ENCODE data around the gene FLVCR1.

DNA sequence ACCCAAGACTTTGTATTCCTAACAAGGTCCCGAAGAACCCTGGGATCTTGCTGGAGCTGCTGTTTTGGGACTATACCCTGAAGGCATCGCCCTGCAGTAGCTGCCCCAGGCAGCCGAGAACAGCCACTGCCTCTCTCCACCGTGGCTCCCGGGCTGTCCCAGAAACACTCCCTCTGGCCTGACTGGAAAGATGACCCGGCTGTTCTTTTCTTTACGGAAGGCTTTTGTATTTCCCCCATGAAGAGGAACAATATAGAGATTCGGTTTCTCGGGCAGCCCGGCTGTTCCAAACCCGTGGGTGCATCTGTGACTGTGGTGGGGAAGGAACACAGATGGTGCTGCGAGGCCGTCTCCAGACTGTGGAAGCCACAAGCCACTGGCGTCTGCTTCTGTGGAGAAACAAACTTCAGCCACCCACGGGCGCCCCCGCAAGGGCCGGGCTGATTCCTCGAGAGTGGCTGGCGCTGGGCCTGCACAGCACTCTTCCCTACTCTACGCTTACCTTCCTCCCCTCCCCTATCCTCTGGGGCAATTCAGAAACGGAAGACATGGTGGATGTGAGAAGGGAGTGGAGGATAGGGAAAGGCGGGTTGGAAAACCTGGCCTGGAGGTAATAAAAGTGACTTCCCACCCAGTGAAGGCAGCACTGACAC is 58.5 kb downstream of the FLVCR1 start:
- TF ChIP-seq E2F4 (CRISPR knock-in tag; IDR thresholded peaks at IDR 0.05; ENCODE audit: borderline replicate concordance, low read depth) (no peak), ATF2 (CRISPR knock-in tag; IDR thresholded peaks at IDR 0.05; ENCODE audit: borderline replicate concordance, low read depth) (no peak), NFE2L1 (CRISPR knock-in tag; IDR thresholded peaks at IDR 0.05) (peak; percentile 65; the same call in 1 of the 2 replicates), FOXK1 (CRISPR knock-in tag; IDR thresholded peaks at IDR 0.05) (peak; percentile 33; the same call in 1 of the 2 replicates), ZNF423 (CRISPR knock-in tag; IDR thresholded peaks at IDR 0.05) (peak; percentile 55; the same call in 1 of the 2 replicates), STAT6 (CRISPR knock-in tag; conservative IDR thresholded peaks at IDR 0.05; ENCODE audit: low read depth) (no peak), ATF3 (CRISPR knock-in tag; conservative IDR thresholded peaks at IDR 0.05) (no peak), ZBTB43 (CRISPR knock-in tag; IDR thresholded peaks at IDR 0.05) (no peak)
- TF ChIP-seq, protein P1, sequence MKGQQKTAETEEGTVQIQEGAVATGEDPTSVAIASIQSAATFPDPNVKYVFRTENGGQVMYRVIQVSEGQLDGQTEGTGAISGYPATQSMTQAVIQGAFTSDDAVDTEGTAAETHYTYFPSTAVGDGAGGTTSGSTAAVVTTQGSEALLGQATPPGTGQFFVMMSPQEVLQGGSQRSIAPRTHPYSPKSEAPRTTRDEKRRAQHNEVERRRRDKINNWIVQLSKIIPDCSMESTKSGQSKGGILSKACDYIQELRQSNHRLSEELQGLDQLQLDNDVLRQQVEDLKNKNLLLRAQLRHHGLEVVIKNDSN (CRISPR knock-in tag; IDR thresholded peaks at IDR 0.05): no peak
- TF ChIP-seq, protein P2, sequence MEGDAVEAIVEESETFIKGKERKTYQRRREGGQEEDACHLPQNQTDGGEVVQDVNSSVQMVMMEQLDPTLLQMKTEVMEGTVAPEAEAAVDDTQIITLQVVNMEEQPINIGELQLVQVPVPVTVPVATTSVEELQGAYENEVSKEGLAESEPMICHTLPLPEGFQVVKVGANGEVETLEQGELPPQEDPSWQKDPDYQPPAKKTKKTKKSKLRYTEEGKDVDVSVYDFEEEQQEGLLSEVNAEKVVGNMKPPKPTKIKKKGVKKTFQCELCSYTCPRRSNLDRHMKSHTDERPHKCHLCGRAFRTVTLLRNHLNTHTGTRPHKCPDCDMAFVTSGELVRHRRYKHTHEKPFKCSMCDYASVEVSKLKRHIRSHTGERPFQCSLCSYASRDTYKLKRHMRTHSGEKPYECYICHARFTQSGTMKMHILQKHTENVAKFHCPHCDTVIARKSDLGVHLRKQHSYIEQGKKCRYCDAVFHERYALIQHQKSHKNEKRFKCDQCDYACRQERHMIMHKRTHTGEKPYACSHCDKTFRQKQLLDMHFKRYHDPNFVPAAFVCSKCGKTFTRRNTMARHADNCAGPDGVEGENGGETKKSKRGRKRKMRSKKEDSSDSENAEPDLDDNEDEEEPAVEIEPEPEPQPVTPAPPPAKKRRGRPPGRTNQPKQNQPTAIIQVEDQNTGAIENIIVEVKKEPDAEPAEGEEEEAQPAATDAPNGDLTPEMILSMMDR (IDR thresholded peaks at IDR 0.05): no peak
